Activated CD4-positive, alpha-beta T cell treated with anti-CD3 and anti-CD28 coated beads, Interleukin-2, amount 10 ng/mL, durations not matched to agents 7 days and 5 days (primary cell): ENCODE data around the gene MS4A4A. TPM values are rescaled to one million over a fixed set of nuclear protein-coding genes. Genes with fewer than 3 reads are reported as not detected.

Experiments
- CTCF ChIA-PET: fragments of 350-600 bp; sonication (Branson Sonifier 250); formaldehyde crosslinking; loops from one replicate; lab custom pipeline; 2021; ENCODE audit warnings: antibody characterized with exemption; lab: Charles Lee
- POLR2A ChIA-PET: fragments of 350-600 bp; sonication (Branson Sonifier 250); formaldehyde crosslinking; loops from one replicate; lab custom pipeline; 2021; ENCODE audit warnings: antibody characterized with exemption; lab: Charles Lee
- DNase-seq: peaks from one replicate; pipeline ENCODE4 v3.0.0-alpha.2; 2020
- H3K27ac Mint-ChIP-seq: one replicate; pipeline ENCODE4 v1.8.0; 2021; ENCODE audit warnings: mild to moderate bottlenecking, moderate library complexity, mixed read lengths
- H3K27me3 Mint-ChIP-seq: one replicate; pipeline ENCODE4 v1.8.0; 2021; ENCODE audit warnings: mixed read lengths
- H3K36me3 Mint-ChIP-seq: one replicate; pipeline ENCODE4 v1.8.0; 2021; ENCODE audit warnings: low read depth, mixed read lengths
- H3K4me1 Mint-ChIP-seq: one replicate; pipeline ENCODE4 v1.8.0; 2021; ENCODE audit warnings: mixed read lengths
- H3K4me3 Mint-ChIP-seq: one replicate; pipeline ENCODE4 v1.8.0; 2021; ENCODE audit warnings: mild to moderate bottlenecking, moderate library complexity, mixed read lengths
- H3K9me3 Mint-ChIP-seq: one replicate; pipeline ENCODE4 v1.8.0; 2021; ENCODE audit warnings: mixed read lengths
- total RNA-seq, 2 experiments: library from RNA; stranded (reverse); gene quantifications; one replicate each; pipeline ENCODE4 v1.2.3, GENCODE V29; 2021

Gene MS4A4A
- total RNA-seq, 2 experiments from 2014 or later: not detected

GRCh38 chr11:60310407-60310998, 30.0 kb downstream of the MS4A4A start:
- H3K4me3 Mint-ChIP-seq: no peak overlapping the region
- H3K27ac Mint-ChIP-seq: no peak overlapping the region
- POLR2A ChIA-PET: no interaction called here
- H3K27me3 Mint-ChIP-seq: no peaks in the 10 kb centered on the region
- CTCF ChIA-PET: no interaction called here
- DNase-seq: no peak
- no peaks in the 10 kb centered on the region for H3K9me3 Mint-ChIP-seq
- H3K36me3 Mint-ChIP-seq: no peaks in the 10 kb centered on the region
- peaks cover 10% of the 10 kb centered on the region for H3K4me1 Mint-ChIP-seq

GRCh38 chr11:60314635-60315321, 34.3 kb downstream of the MS4A4A start:
- Mint-ChIP-seq H3K27me3 (no peaks in the 10 kb centered on the region), H3K27ac (no peak overlapping the region), H3K36me3 (no peaks in the 10 kb centered on the region), H3K9me3 (no peaks in the 10 kb centered on the region), H3K4me3 (no peak overlapping the region), H3K4me1 (no peaks in the 10 kb centered on the region)
- ChIA-PET CTCF (interaction anchor here (0.6 kb wide), 1 partner anchor 9 kb away, joined by 3 read pairs; no protein-coding TSS in a partner anchor), POLR2A (no interaction called here)
- DNase-seq: no peak

GRCh38 chr11:60315871-60316270, 35.4 kb downstream of the MS4A4A start:
- Mint-ChIP-seq H3K36me3 (no peaks in the 10 kb centered on the region), H3K27me3 (peaks cover 5% of the 10 kb centered on the region), H3K4me3 (no peak overlapping the region), H3K27ac (no peak overlapping the region), H3K4me1 (no peaks in the 10 kb centered on the region), H3K9me3 (peaks cover 4% of the 10 kb centered on the region)
- CTCF ChIA-PET: no interaction called here
- DNase-seq: no peak
- POLR2A ChIA-PET: no interaction called here

GRCh38 chr11:60316317-60316716, 35.9 kb downstream of the MS4A4A start:
- ChIA-PET POLR2A (no interaction called here), CTCF (no interaction called here)
- Mint-ChIP-seq H3K27me3 (peaks cover 5% of the 10 kb centered on the region), H3K36me3 (no peaks in the 10 kb centered on the region), H3K27ac (no peak overlapping the region), H3K4me1 (no peaks in the 10 kb centered on the region), H3K4me3 (no peak overlapping the region), H3K9me3 (peaks cover 4% of the 10 kb centered on the region)
- DNase-seq: no peak

GRCh38 chr11:60318726-60319125, 38.3 kb downstream of the MS4A4A start:
- H3K27me3 Mint-ChIP-seq: peaks cover 5% of the 10 kb centered on the region
- H3K4me3 Mint-ChIP-seq: no peak overlapping the region
- DNase-seq: no peak
- H3K36me3 Mint-ChIP-seq: no peaks in the 10 kb centered on the region
- peaks cover 7% of the 10 kb centered on the region for H3K9me3 Mint-ChIP-seq
- H3K4me1 Mint-ChIP-seq: no peaks in the 10 kb centered on the region
- POLR2A ChIA-PET: no interaction called here
- CTCF ChIA-PET: no interaction called here
- H3K27ac Mint-ChIP-seq: no peak overlapping the region

- peaks cover 7% of the 10 kb centered on the region for H3K9me3 Mint-ChIP-seq
- CTCF ChIA-PET: no interaction called here
- no peaks in the 10 kb centered on the region for H3K36me3 Mint-ChIP-seq
Observed at GRCh38 chr11:60321051-60321450, 40.6 kb downstream of the MS4A4A start.

GRCh38 chr11:60326955-60327354, 46.5 kb downstream of the MS4A4A start, which contains the start of gene MS4A6E:
MS4A6E (plus strand) TSS chr11:60327255; CDS start chr11:60334896, 7,641 bp downstream.
- Mint-ChIP-seq H3K4me3 (no peak within 1 kb of the TSS), H3K27me3 (peaks cover 2% of the 10 kb centered on the region), H3K27ac (no peak within 1 kb of the TSS), H3K36me3 (no peaks in the 10 kb centered on the region), H3K9me3 (peaks cover 5% of the 10 kb centered on the region), H3K4me1 (no peaks in the 10 kb centered on the region)
- DNase-seq: no peak
- POLR2A ChIA-PET: no interaction called here
- CTCF ChIA-PET: no interaction called here

More at GRCh38 chr11:60321051-60321450, 40.6 kb downstream of the MS4A4A start:
- Mint-ChIP-seq H3K27me3 (peaks cover 7% of the 10 kb centered on the region), H3K4me3 (no peak overlapping the region), H3K27ac (no peak overlapping the region), H3K4me1 (no peaks in the 10 kb centered on the region)
- DNase-seq: no peak
- POLR2A ChIA-PET: no interaction called here

- no peak overlapping the region for H3K27ac Mint-ChIP-seq
Observed at GRCh38 chr11:60328460-60328859, 48.0 kb downstream of the MS4A4A start.

GRCh38 chr11:60332846-60333245, 52.4 kb downstream of the MS4A4A start:
- Mint-ChIP-seq H3K4me3 (no peak overlapping the region), H3K4me1 (no peaks in the 10 kb centered on the region), H3K36me3 (no peaks in the 10 kb centered on the region), H3K27ac (no peak overlapping the region), H3K27me3 (peaks cover 2% of the 10 kb centered on the region), H3K9me3 (peaks cover 2% of the 10 kb centered on the region)
- ChIA-PET POLR2A (no interaction called here), CTCF (no interaction called here)
- DNase-seq: no peak

More at GRCh38 chr11:60328460-60328859, 48.0 kb downstream of the MS4A4A start:
- no peak for DNase-seq
- no peak overlapping the region for H3K4me3 Mint-ChIP-seq
- H3K4me1 Mint-ChIP-seq: no peaks in the 10 kb centered on the region
- no peaks in the 10 kb centered on the region for H3K36me3 Mint-ChIP-seq
- POLR2A ChIA-PET: no interaction called here
- peaks cover 4% of the 10 kb centered on the region for H3K27me3 Mint-ChIP-seq
- CTCF ChIA-PET: no interaction called here
- peaks cover 2% of the 10 kb centered on the region for H3K9me3 Mint-ChIP-seq

- Mint-ChIP-seq H3K4me3 (no peak overlapping the region), H3K27me3 (peaks cover 11% of the 10 kb centered on the region), H3K27ac (no peak overlapping the region), H3K4me1 (no peaks in the 10 kb centered on the region), H3K36me3 (no peaks in the 10 kb centered on the region), H3K9me3 (no peaks in the 10 kb centered on the region)
- ChIA-PET CTCF (no interaction called here), POLR2A (no interaction called here)
- peak; percentile 68 for DNase-seq
Observed at GRCh38 chr11:60334005-60334620, 53.6 kb downstream of the MS4A4A start.

- CTCF ChIA-PET: no interaction called here
- Mint-ChIP-seq H3K4me1 (no peaks in the 10 kb centered on the region), H3K27me3 (peaks cover 20% of the 10 kb centered on the region), H3K36me3 (no peaks in the 10 kb centered on the region), H3K27ac (no peak overlapping the region), H3K9me3 (no peaks in the 10 kb centered on the region), H3K4me3 (no peak overlapping the region)
- DNase-seq: no peak
- POLR2A ChIA-PET: no interaction called here
Observed at GRCh38 chr11:60336767-60337391, 56.4 kb downstream of the MS4A4A start.

- H3K4me3 Mint-ChIP-seq: no peak overlapping the region
- no peak overlapping the region for H3K27ac Mint-ChIP-seq
- CTCF ChIA-PET: no interaction called here
- DNase-seq: no peak
- peaks cover 20% of the 10 kb centered on the region for H3K27me3 Mint-ChIP-seq
- H3K9me3 Mint-ChIP-seq: no peaks in the 10 kb centered on the region
- H3K36me3 Mint-ChIP-seq: no peaks in the 10 kb centered on the region
- POLR2A ChIA-PET: no interaction called here
- no peaks in the 10 kb centered on the region for H3K4me1 Mint-ChIP-seq
Observed at GRCh38 chr11:60338053-60338452, 57.6 kb downstream of the MS4A4A start.

- Mint-ChIP-seq H3K4me3 (no peak overlapping the region), H3K27me3 (peaks cover 23% of the 10 kb centered on the region), H3K9me3 (no peaks in the 10 kb centered on the region), H3K4me1 (no peaks in the 10 kb centered on the region), H3K36me3 (no peaks in the 10 kb centered on the region), H3K27ac (no peak overlapping the region)
- CTCF ChIA-PET: no interaction called here
- DNase-seq: no peak
- POLR2A ChIA-PET: no interaction called here
Observed at GRCh38 chr11:60339356-60339755, 58.9 kb downstream of the MS4A4A start.
